ENCODE measurements around the gene ARPC1B. TPM values are rescaled to one million over a fixed set of nuclear protein-coding genes. Genes with fewer than 3 reads are reported as not detected.

The ARPC1B gene
- total RNA-seq, 4 donors from 2014 or later: 51.4 to 83.1 (median 54.3) TPM

GRCh38 chr7:99438573-99439480 lies 64.3 kb downstream of the ARPC1B start, which contains the start of the genes CPSF4 and PTCD1:
TSS of gene CPSF4 (plus strand) at chr7:99438943. CDS start at chr7:99439083, 140 bp downstream.
TSS of gene PTCD1 (minus strand) at chr7:99438798. CDS start at chr7:99435242, 3,556 bp downstream.
- 0% methylated on average over 64 to 88 of the region's 89 CpGs for WGBS, 2 donors
- TF ChIP-seq POLR2A (IDR thresholded peaks at IDR 0.05) (no peak), CTCF (IDR thresholded peaks at IDR 0.05) (no peak)

GRCh38 chr7:99440195-99440594 lies 65.7 kb downstream of the ARPC1B start:
- WGBS, 2 donors: 66 to 72% methylated on average over 9 of the region's 9 CpGs
- DNase-seq (ENCODE audit: low spot score in 2 of 2): no peak
- TF ChIP-seq POLR2A (IDR thresholded peaks at IDR 0.05) (no peak), CTCF (IDR thresholded peaks at IDR 0.05) (no peak)
- intact Hi-C loops (cut with DNase I; ENCODE audit: low total_unique reads): no loop called here
- no peak overlapping the region for H3K4me3 ChIP-seq (ENCODE audit: low read depth, poor library complexity, severe bottlenecking)

More at GRCh38 chr7:99438573-99439480, 64.3 kb downstream of the ARPC1B start, which contains the start of the genes CPSF4 and PTCD1:
- intact Hi-C loops (cut with DNase I; ENCODE audit: low total_unique reads): no loop called here
- peak within 1 kb of the TSS; percentile 71 for H3K4me3 ChIP-seq (ENCODE audit: low read depth, poor library complexity, severe bottlenecking)
- DNase-seq (ENCODE audit: low spot score in 2 of 2): peak; percentile 93 to 99

Other genes with a start within 250 kb of the ARPC1B start
- 10 to 100 TPM; 26.8 to 44.7 (median 31.5) TPM for gene SMURF1, start 230.6 kb upstream of the ARPC1B start, total RNA-seq
- under 1 TPM in 1 of 4 donors, not detected in 3; 0.26 TPM for gene KPNA7, start 166.6 kb upstream of the ARPC1B start, total RNA-seq
- not detected for gene MYH16, start 101.9 kb upstream of the ARPC1B start, total RNA-seq
- gene ARPC1A, start 48.8 kb upstream of the ARPC1B start, total RNA-seq: 100 to 1,000 TPM; 108 to 140 (median 123) TPM
- gene PDAP1, start 33.9 kb downstream of the ARPC1B start, total RNA-seq: 10 to 100 TPM; 64.8 to 81.8 (median 73.9) TPM
- gene BUD31, start 34.2 kb downstream of the ARPC1B start, total RNA-seq: 10 to 100 TPM; 48.2 to 71.0 (median 58.5) TPM
- 10 to 100 TPM in 1 of 4 donors, 1 to 10 TPM in 3; 8.5 to 14.2 (median 9.5) TPM for gene PTCD1, start 64.1 kb downstream of the ARPC1B start, total RNA-seq
- gene CPSF4, start 64.2 kb downstream of the ARPC1B start, total RNA-seq: 10 to 100 TPM; 23.7 to 41.6 (median 28.3) TPM
- 100 to 1,000 TPM; 332 to 806 (median 519) TPM for gene ATP5MF, start 91.4 kb downstream of the ARPC1B start, total RNA-seq
- 1 to 10 TPM; 1.9 to 5.3 (median 3.3) TPM for gene ZNF789, start 98.2 kb downstream of the ARPC1B start, total RNA-seq
- gene ZNF394, start 125.6 kb downstream of the ARPC1B start, total RNA-seq: 10 to 100 TPM; 26.2 to 55.0 (median 40.5) TPM
- 1 to 10 TPM; 3.9 to 6.7 (median 5.7) TPM for gene ZKSCAN5, start 129.9 kb downstream of the ARPC1B start, total RNA-seq
- 1 to 10 TPM; 4.3 to 8.8 (median 6.5) TPM for gene FAM200A, start 177.4 kb downstream of the ARPC1B start, total RNA-seq
- 100 to 1,000 TPM; 102 to 261 (median 114) TPM for gene ZNF655, start 183.9 kb downstream of the ARPC1B start, total RNA-seq
- 1 to 10 TPM; 1.7 to 4.6 (median 2.6) TPM for gene TMEM225B, start 223.5 kb downstream of the ARPC1B start, total RNA-seq
- gene ZSCAN25, start 242.2 kb downstream of the ARPC1B start, total RNA-seq: 10 to 100 TPM; 19.4 to 38.0 (median 23.7) TPM